Subcutaneous adipose tissue (tissue), 4 donors: Measurements from ENCODE around the gene SYCE3. TPM values are rescaled to one million over a fixed set of nuclear protein-coding genes. Genes with fewer than 3 reads are reported as not detected.

Source experiments
- CTCF ChIP-seq: fragments of 450-650 bp; IDR thresholded peaks from one replicate; pipeline ENCODE4 v1.5.1; 2016; ENCODE audit warnings: low read depth, mild to moderate bottlenecking, control low read depth, antibody characterized with exemption, moderate library complexity
- total RNA-seq, 4 donors: library from RNA; depleted of rRNA; stranded (reverse); fragments of >200 nt; gene quantifications; one replicate each; pipeline ENCODE4 v1.1.0, GENCODE V29; 2016

SYCE3 gene
- 1 to 10 TPM in 2 of 4 donors, not detected in 2; 2.2 to 3.3 TPM for total RNA-seq

- no peak for TF ChIP-seq CTCF
Measured at GRCh38 chr22:50562523-50563412, at the start of gene SYCE3. SYCE3 (minus strand) TSS chr22:50562919; CDS start chr22:50556405, 6,514 bp downstream.

- TF ChIP-seq CTCF = no peak
Measured at GRCh38 chr22:50612168-50612527, 49.4 kb upstream of the SYCE3 start.

- TF ChIP-seq CTCF = no peak
Measured at GRCh38 chr22:50611341-50612060, 48.8 kb upstream of the SYCE3 start.

GRCh38 chr22:50610581-50610980, 47.9 kb upstream of the SYCE3 start:
- TF ChIP-seq CTCF = no peak

GRCh38 chr22:50610041-50610451, 47.3 kb upstream of the SYCE3 start:
- no peak for TF ChIP-seq CTCF

- TF ChIP-seq CTCF = no peak
Measured at GRCh38 chr22:50609599-50609998, 46.9 kb upstream of the SYCE3 start.

GRCh38 chr22:50608996-50609395, 46.3 kb upstream of the SYCE3 start:
- TF ChIP-seq CTCF = no peak
